AG09319 (cell line): Measurements from ENCODE around the gene AMELX.

Experiments used
- DNase-seq: peaks from one replicate; pipeline ENCODE4 v3.0.0-alpha.2; 2010; ENCODE audit warnings: low read depth; ENCODE audit errors: extremely low read depth
- TF ChIP-seq, protein P1 (sequence below): IDR thresholded peaks from 2 replicates; pipeline ENCODE4 v1.5.1; 2011; ENCODE audit warnings: low read depth, mild to moderate bottlenecking, inconsistent platforms, low read length, moderate library complexity

AMELX gene

DNA sequence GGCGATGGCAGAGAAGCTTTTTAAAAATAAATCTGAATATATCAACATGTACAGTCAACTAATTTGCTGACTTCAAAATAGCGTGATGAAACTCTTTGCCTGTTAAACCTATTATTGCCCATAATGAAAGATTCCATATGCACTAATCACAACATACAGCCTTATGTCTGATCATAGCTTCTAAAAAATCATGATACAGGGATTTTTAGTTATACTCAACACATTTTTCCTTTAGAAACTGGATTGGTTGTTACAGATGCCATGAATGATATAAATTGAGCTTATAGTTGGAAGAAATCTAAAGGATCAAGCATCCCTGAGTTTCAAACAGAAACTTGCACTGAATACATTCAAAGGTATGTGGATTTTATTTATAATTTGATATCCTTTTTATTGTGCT, at the start of gene AMELX:
Gene AMELX (plus strand): TSS at position 301 of the 400 bp plus-strand sequence. CDS start 1,376 bp downstream, outside the sequence.
- no peak for DNase-seq
- TF ChIP-seq, protein P1, sequence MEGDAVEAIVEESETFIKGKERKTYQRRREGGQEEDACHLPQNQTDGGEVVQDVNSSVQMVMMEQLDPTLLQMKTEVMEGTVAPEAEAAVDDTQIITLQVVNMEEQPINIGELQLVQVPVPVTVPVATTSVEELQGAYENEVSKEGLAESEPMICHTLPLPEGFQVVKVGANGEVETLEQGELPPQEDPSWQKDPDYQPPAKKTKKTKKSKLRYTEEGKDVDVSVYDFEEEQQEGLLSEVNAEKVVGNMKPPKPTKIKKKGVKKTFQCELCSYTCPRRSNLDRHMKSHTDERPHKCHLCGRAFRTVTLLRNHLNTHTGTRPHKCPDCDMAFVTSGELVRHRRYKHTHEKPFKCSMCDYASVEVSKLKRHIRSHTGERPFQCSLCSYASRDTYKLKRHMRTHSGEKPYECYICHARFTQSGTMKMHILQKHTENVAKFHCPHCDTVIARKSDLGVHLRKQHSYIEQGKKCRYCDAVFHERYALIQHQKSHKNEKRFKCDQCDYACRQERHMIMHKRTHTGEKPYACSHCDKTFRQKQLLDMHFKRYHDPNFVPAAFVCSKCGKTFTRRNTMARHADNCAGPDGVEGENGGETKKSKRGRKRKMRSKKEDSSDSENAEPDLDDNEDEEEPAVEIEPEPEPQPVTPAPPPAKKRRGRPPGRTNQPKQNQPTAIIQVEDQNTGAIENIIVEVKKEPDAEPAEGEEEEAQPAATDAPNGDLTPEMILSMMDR = no peak

DNA sequence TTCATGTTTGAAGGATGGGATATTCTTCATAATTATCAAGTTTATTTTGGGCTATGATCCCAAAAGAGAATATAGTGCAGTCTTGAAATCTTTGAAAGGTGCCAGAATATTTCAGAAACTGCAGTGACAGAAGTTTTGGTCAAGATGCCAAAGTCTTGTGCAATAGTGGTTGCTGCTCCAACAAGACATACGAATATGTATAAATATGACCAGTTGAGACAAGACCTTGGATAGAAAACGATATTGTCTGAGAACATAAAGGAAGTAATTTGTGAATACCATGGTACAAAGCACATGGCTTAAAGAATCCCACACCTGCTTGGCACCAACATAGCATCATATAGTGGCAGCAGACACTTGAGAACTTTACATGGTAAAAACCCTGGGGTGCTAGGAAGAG, 48.6 kb upstream of the AMELX start:
- TF ChIP-seq, protein P1 = no peak
- no peak for DNase-seq

DNA sequence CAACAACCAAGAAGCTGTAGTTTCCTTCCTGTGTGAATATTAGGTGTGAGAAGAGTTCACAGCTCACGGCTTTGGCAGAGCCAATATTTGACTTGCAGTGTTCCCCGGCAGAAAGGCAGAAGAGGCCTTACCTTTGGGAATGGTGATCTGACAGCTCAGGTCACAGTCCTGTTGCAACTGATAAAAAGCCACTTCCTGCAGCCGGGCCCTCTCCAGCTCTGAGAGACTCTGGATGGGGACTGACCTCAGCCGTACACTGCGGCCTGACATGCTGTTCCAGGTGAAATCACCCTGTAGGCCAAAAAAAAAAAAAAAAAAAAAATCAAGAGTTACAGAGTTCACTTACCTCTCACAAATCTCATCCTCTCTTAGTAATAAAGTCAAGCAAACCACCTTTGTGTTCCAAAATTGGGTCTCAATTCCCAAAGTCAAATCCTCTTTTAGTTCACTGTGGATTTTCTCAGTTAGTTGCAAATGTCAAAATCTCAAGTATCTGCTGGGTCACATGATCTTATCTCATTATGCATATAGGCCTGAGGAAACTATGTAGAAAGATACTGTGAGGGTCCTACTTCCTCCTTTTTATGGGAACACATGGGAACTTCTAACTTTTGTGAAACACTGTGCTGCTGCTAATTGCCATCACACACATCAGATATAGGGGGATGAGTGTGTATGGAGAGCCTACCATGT, 38.6 kb upstream of the AMELX start:
- DNase-seq = no peak
- TF ChIP-seq, protein P1 = no peak

DNA sequence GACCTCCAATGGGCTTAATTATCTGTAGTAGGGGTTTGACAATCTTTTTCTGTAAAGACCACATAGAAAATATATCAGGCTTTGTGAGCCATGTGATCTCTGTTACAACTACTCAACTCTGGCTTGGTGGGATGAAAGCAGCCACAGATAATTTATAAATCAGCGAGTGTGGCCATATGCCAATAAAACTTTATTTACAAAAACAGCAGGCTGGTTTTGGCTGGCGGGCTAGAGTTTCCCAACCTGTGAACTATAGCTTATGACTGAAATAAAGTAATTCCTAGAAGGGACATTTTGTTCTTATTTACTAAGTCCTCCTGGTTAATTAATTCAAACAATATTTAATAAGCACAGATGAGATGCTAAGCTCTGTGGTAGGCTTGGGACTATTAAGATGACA, 35.9 kb upstream of the AMELX start:
- no peak for DNase-seq
- TF ChIP-seq, protein P1 = no peak

DNA sequence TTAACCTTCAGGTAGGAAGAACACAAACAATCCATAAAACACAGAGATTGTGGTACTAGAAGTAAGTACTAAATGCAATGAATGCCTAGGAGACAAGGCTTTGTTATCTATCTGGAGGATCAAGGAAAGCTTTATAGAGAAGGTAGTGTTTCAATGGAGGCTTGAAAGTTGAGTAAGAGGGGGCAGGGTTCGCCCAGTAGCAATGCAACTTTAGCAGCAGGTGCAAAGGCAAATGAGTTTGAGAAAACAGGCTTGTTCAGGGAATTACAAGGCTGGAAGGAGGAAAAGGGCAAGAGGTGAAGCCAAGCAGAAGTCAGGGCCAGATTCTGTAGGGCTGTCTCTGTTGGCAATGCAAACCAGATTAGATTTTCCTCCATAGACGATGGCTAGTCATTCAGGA, 35.5 kb upstream of the AMELX start:
- no peak for DNase-seq

DNA sequence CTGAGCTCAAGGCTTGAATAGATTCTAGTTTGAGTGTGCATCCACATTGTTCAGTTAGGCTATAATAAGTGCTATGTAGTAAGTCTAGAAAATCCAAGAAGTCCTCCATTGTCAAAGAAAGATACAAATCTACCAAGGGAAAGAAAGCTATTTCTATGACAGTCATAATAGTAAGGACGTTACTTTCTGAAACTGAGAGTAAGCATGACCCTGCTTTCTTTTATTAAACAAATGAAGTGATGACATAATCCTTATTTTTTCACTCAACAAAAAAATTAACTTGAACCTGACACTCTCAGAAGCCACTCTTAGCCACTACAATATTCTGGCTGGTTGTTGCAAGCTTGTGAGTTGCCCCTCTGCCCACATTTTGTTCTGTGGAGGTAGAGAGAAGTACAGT, 33.8 kb upstream of the AMELX start:
- TF ChIP-seq, protein P1 = no peak
- DNase-seq = no peak

More for the DNA sequence above, 35.5 kb upstream of the AMELX start:
- TF ChIP-seq, protein P1 = no peak

DNA sequence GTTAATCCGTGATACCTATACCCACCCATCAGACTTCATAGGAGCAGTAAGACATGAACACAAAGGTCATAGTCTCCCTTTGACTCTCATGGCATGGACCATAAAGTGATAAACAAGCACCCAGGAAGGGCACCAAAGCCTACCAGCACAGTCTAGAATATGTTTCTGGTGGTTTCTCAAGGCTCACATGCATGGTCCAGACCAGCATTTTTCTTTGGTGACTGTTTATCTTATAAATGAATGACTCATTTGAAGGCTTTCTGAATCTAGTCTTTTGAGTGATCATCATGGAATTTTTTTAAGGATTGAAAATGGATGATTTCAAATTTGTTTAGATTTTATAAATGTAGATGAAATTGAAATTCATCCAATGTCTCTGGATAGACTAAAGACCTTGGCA, 32.0 kb upstream of the AMELX start:
- TF ChIP-seq, protein P1 = no peak
- DNase-seq = peak; percentile 14
